GM23338 (cell line): ENCODE measurements around the gene ZSCAN21.

ENCODE experiments used
- EZH2 ChIP-seq: fragments of 200-600 bp; sonication (generic); IDR thresholded peaks from one replicate; pipeline ENCODE4 v1.8.0; 2017; ENCODE audit warnings: antibody characterized with exemption, mild to moderate bottlenecking, low read depth; ENCODE audit not compliant: unreplicated experiment
- EZH2phosphoT487 ChIP-seq: fragments of 200-600 bp; sonication (generic); IDR thresholded peaks from one replicate; pipeline ENCODE4 v1.8.1; 2018; ENCODE audit warnings: antibody characterized with exemption; ENCODE audit not compliant: unreplicated experiment
- NANOG ChIP-seq: IDR thresholded peaks from 2 replicates; pipeline ENCODE4 v1.6.1; 2016; ENCODE audit warnings: antibody characterized with exemption, borderline replicate concordance
- POLR2AphosphoS5 ChIP-seq: IDR thresholded peaks from 2 replicates; pipeline ENCODE4 v1.6.1; 2016; ENCODE audit warnings: antibody characterized with exemption, low read depth
- ZNF114 ChIP-seq: fragments of 250-450 bp; sonication (Bioruptor Pico); IDR thresholded peaks from 2 replicates; pipeline ENCODE4 v1.5.0; 2020; ENCODE audit warnings: mild to moderate bottlenecking, moderate library complexity
- TF ChIP-seq, protein P1 (sequence below), 2 experiments: fragments of 200-600 bp in 1 of 2; sonication (generic) in 1 of 2; conservative IDR thresholded peaks; 2 replicates each; pipeline versions ENCODE4 v1.5.1 to v1.6.1; 2016 to 2017; ENCODE audit warnings: antibody characterized with exemption in 2 of 2, low read depth in 2 of 2, mild to moderate bottlenecking in 2 of 2, moderate library complexity in 1 of 2
- TF ChIP-seq, protein P2 (sequence below): IDR thresholded peaks from one replicate; pipeline ENCODE4 v1.6.1; 2018; ENCODE audit warnings: antibody characterized with exemption; ENCODE audit not compliant: unreplicated experiment

DNA sequence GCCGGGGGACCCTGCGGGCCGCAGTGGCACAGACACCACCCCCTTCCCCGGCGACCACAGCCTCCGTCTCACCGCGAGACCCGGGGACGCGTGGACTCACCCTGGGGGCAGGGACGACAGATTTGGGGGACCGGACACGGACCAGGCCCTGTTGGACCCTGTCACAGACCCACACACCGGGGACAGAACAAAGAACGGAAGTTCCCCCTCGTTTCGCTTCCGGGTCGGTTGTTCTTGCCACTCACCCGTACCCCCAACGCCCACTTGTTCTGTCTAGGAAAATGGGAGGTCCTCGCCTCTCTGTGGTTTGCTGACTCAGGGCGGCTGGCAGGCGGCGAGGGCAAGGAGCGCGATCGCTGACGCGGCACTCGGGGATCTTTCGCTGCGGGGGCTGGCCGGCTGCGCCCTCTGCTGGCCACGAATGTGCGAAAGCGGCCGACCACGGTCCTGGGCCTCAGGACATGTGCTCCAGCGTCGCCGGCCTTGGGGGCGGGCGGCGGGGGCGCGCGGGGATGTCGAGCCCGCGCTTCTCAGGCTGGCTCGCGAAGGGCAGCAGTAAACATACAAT lies 32.0 kb downstream of the ZSCAN21 start, which contains the start of gene ZNF3:
- TF ChIP-seq, protein P1, sequence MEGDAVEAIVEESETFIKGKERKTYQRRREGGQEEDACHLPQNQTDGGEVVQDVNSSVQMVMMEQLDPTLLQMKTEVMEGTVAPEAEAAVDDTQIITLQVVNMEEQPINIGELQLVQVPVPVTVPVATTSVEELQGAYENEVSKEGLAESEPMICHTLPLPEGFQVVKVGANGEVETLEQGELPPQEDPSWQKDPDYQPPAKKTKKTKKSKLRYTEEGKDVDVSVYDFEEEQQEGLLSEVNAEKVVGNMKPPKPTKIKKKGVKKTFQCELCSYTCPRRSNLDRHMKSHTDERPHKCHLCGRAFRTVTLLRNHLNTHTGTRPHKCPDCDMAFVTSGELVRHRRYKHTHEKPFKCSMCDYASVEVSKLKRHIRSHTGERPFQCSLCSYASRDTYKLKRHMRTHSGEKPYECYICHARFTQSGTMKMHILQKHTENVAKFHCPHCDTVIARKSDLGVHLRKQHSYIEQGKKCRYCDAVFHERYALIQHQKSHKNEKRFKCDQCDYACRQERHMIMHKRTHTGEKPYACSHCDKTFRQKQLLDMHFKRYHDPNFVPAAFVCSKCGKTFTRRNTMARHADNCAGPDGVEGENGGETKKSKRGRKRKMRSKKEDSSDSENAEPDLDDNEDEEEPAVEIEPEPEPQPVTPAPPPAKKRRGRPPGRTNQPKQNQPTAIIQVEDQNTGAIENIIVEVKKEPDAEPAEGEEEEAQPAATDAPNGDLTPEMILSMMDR (conservative IDR thresholded peaks at IDR 0.05; ENCODE audit: low read depth in 2 of 2): peak; percentile 80 to 96
- TF ChIP-seq EZH2phosphoT487: no peak
- TF ChIP-seq EZH2: no peak
- TF ChIP-seq POLR2AphosphoS5: peak; percentile 85
- no peak for TF ChIP-seq ZNF114 (CRISPR knock-in tag)
- no peak for TF ChIP-seq NANOG
- TF ChIP-seq, protein P2, sequence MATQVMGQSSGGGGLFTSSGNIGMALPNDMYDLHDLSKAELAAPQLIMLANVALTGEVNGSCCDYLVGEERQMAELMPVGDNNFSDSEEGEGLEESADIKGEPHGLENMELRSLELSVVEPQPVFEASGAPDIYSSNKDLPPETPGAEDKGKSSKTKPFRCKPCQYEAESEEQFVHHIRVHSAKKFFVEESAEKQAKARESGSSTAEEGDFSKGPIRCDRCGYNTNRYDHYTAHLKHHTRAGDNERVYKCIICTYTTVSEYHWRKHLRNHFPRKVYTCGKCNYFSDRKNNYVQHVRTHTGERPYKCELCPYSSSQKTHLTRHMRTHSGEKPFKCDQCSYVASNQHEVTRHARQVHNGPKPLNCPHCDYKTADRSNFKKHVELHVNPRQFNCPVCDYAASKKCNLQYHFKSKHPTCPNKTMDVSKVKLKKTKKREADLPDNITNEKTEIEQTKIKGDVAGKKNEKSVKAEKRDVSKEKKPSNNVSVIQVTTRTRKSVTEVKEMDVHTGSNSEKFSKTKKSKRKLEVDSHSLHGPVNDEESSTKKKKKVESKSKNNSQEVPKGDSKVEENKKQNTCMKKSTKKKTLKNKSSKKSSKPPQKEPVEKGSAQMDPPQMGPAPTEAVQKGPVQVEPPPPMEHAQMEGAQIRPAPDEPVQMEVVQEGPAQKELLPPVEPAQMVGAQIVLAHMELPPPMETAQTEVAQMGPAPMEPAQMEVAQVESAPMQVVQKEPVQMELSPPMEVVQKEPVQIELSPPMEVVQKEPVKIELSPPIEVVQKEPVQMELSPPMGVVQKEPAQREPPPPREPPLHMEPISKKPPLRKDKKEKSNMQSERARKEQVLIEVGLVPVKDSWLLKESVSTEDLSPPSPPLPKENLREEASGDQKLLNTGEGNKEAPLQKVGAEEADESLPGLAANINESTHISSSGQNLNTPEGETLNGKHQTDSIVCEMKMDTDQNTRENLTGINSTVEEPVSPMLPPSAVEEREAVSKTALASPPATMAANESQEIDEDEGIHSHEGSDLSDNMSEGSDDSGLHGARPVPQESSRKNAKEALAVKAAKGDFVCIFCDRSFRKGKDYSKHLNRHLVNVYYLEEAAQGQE: no peak
